GM12878 (cell line): Measurements from ENCODE around the gene ARPC1B.

ENCODE experiments used
- BHLHE40 ChIP-seq, 2 experiments: fragments of 450-650 bp in 1 of 2; IDR thresholded peaks; 2 replicates each; pipeline ENCODE4 v1.6.1; 2011 to 2017; ENCODE audit warnings: low read depth in 2 of 2, borderline replicate concordance in 1 of 2, improper control_type of control experiment in 1 of 2, low read length in 1 of 2, mild to moderate bottlenecking in 1 of 2
- CHD2 ChIP-seq: IDR thresholded peaks from 2 replicates; pipeline ENCODE4 v1.6.1; 2011; ENCODE audit warnings: low read depth, low read length, improper control_type of control experiment, borderline replicate concordance
- CTCF ChIP-seq, 3 experiments: IDR thresholded peaks in 2 of 3; conservative IDR thresholded peaks in 1 of 3; 2 replicates each; pipeline ENCODE4 v1.5.1; 2011; ENCODE audit warnings: low read depth in 3 of 3, low read length in 3 of 3, mild to moderate bottlenecking in 3 of 3, control low read depth in 2 of 3, moderate library complexity in 2 of 3, inconsistent platforms in 1 of 3, mixed read lengths in 1 of 3; ENCODE audit not compliant: control insufficient read depth in 2 of 3, insufficient read depth in 1 of 3; ENCODE audit errors: extremely low read depth in 1 of 3
- EED ChIP-seq: sonication (generic); IDR thresholded peaks from 2 replicates; pipeline ENCODE4 v1.6.1; 2016; ENCODE audit warnings: antibody characterized with exemption, low read depth
- EZH2 ChIP-seq: IDR thresholded peaks from 2 replicates; pipeline ENCODE4 v1.6.1; 2012; ENCODE audit warnings: low read depth, mild to moderate bottlenecking, control low read depth, inconsistent platforms, low read length, borderline replicate concordance; ENCODE audit not compliant: control insufficient read depth
- JUND ChIP-seq: IDR thresholded peaks from 2 replicates; pipeline ENCODE4 v1.6.1; 2012; ENCODE audit warnings: low read depth, mild to moderate bottlenecking, low read length, improper control_type of control experiment, moderate library complexity
- NFYA ChIP-seq: IDR thresholded peaks from 2 replicates; pipeline ENCODE4 v1.6.1; 2011; ENCODE audit warnings: low read depth, mild to moderate bottlenecking, low read length, improper control_type of control experiment, borderline replicate concordance
- POLR2A ChIP-seq: IDR thresholded peaks from 2 replicates; pipeline ENCODE4 v1.6.1; 2011; ENCODE audit warnings: low read depth, mild to moderate bottlenecking, low read length
- REST ChIP-seq: IDR thresholded peaks from 2 replicates; pipeline ENCODE4 v1.6.1; 2012; ENCODE audit warnings: mild to moderate bottlenecking, low read depth, low read length
- SIN3A ChIP-seq: IDR thresholded peaks from 2 replicates; pipeline ENCODE4 v1.6.1; 2012; ENCODE audit warnings: low read depth, low read length, improper control_type of control experiment

- no peak for TF ChIP-seq CHD2
- no peak for TF ChIP-seq EED
- TF ChIP-seq EZH2: no peak
- no peak for TF ChIP-seq REST
- no peak for TF ChIP-seq BHLHE40 (IDR thresholded peaks at IDR 0.05; ENCODE audit: borderline replicate concordance in 1 of 2, low read depth in 2 of 2, low read length in 1 of 2)
- no peak for TF ChIP-seq JUND
- no peak for TF ChIP-seq NFYA
- TF ChIP-seq POLR2A: no peak
- no peak for TF ChIP-seq SIN3A
- no peak for TF ChIP-seq CTCF (IDR thresholded peaks at IDR 0.05 in 2 of 3, conservative IDR thresholded peaks at IDR 0.05 in 1 of 3; ENCODE audit: control insufficient read depth in 2 of 3, extremely low read depth in 1 of 3, insufficient read depth in 1 of 3, low read depth in 3 of 3, low read length in 3 of 3)
Measured at GRCh38 chr7:99383203-99383602, 8.7 kb downstream of the ARPC1B start.
